Mucosa of stomach (tissue), 1 donor: ENCODE measurements around the gene KIF21B.
A peak's percentile ranks its signal among the peaks of the same experiment; 100 is the strongest.

Source experiments
- H3K27me3 ChIP-seq: one replicate; pipeline ENCODE4 v1.7.0; 2013; ENCODE audit warnings: mild to moderate bottlenecking, low read length; ENCODE audit not compliant: control insufficient read depth, insufficient read depth
- H3K36me3 ChIP-seq: one replicate; pipeline ENCODE4 v1.7.0; 2013; ENCODE audit warnings: low read length; ENCODE audit not compliant: control insufficient read depth, insufficient read depth
- H3K4me1 ChIP-seq: one replicate; pipeline ENCODE4 v1.7.0; 2013; ENCODE audit warnings: mild to moderate bottlenecking, low read length; ENCODE audit not compliant: control insufficient read depth, insufficient read depth
- H3K4me3 ChIP-seq: one replicate; pipeline ENCODE4 v1.7.0; 2013; ENCODE audit warnings: low read length
- H3K9ac ChIP-seq: one replicate; pipeline ENCODE4 v1.7.0; 2013; ENCODE audit warnings: mild to moderate bottlenecking, low read length, moderate library complexity
- H3K9me3 ChIP-seq: one replicate; pipeline ENCODE4 v1.7.0; 2013; ENCODE audit warnings: mild to moderate bottlenecking, low read length, moderate library complexity; ENCODE audit not compliant: control insufficient read depth
- donor health status: Pancreatic carcinoma.

KIF21B gene, protein sequence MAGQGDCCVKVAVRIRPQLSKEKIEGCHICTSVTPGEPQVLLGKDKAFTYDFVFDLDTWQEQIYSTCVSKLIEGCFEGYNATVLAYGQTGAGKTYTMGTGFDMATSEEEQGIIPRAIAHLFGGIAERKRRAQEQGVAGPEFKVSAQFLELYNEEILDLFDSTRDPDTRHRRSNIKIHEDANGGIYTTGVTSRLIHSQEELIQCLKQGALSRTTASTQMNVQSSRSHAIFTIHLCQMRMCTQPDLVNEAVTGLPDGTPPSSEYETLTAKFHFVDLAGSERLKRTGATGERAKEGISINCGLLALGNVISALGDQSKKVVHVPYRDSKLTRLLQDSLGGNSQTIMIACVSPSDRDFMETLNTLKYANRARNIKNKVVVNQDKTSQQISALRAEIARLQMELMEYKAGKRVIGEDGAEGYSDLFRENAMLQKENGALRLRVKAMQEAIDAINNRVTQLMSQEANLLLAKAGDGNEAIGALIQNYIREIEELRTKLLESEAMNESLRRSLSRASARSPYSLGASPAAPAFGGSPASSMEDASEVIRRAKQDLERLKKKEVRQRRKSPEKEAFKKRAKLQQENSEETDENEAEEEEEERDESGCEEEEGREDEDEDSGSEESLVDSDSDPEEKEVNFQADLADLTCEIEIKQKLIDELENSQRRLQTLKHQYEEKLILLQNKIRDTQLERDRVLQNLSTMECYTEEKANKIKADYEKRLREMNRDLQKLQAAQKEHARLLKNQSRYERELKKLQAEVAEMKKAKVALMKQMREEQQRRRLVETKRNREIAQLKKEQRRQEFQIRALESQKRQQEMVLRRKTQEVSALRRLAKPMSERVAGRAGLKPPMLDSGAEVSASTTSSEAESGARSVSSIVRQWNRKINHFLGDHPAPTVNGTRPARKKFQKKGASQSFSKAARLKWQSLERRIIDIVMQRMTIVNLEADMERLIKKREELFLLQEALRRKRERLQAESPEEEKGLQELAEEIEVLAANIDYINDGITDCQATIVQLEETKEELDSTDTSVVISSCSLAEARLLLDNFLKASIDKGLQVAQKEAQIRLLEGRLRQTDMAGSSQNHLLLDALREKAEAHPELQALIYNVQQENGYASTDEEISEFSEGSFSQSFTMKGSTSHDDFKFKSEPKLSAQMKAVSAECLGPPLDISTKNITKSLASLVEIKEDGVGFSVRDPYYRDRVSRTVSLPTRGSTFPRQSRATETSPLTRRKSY (N-terminal part only)

DNA sequence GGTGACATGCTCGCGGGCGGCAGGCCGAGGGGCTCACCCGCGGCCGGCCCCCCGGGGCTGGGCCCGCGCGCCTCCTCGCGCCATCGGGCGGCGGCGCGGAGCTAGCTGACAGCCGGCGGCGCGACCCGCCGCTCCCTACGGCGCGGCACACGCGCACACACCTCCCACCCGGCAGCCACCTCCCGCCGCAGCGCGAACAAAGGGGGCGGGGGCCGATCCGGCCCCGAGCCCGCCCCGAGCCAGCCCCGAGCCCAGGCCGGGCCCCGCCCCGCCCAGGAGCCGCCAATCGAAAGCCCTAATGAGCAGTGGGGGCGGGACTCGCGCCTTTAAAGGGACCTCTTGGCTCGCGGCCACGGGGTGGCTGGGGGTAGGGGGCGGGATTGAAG is at the start of gene KIF21B:
KIF21B (minus strand) TSS at position 198 of the 386 bp plus-strand sequence. CDS start 331 bp downstream, outside the sequence.
- H3K27me3 ChIP-seq: peaks cover 10% of the 10 kb centered on the region
- H3K9me3 ChIP-seq: no peaks in the 10 kb centered on the region
- peak within 1 kb of the TSS; percentile 55 for H3K9ac ChIP-seq
- no peaks in the 10 kb centered on the region for H3K36me3 ChIP-seq
- H3K4me1 ChIP-seq: peaks cover 48% of the 10 kb centered on the region
- H3K4me3 ChIP-seq: peak within 1 kb of the TSS; percentile 38

DNA sequence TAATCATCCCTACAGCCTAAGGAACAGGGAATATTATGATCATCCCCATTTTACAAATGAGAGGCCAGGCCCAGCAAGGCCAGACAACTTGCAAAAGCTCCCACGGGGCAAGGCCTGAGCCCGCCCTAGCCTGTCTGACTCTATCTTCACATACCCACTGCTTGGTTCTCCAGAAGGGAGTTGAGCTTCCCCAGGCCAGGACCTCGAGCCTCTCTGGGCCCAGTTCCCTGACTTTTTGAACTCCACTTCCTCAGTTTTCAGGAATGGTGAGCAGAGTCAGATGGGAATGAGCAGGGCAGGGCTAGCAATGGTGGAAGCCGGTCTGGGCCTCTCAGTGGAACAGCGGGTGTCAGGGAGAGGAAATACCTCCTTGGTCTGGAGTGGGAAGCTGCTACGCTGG is 49.4 kb upstream of the KIF21B start:
- no peak overlapping the region for H3K9ac ChIP-seq
- H3K36me3 ChIP-seq: no peaks in the 10 kb centered on the region
- H3K4me1 ChIP-seq: no peaks in the 10 kb centered on the region
- no peaks in the 10 kb centered on the region for H3K9me3 ChIP-seq
- H3K27me3 ChIP-seq: peaks cover 5% of the 10 kb centered on the region
- H3K4me3 ChIP-seq: no peak overlapping the region

DNA sequence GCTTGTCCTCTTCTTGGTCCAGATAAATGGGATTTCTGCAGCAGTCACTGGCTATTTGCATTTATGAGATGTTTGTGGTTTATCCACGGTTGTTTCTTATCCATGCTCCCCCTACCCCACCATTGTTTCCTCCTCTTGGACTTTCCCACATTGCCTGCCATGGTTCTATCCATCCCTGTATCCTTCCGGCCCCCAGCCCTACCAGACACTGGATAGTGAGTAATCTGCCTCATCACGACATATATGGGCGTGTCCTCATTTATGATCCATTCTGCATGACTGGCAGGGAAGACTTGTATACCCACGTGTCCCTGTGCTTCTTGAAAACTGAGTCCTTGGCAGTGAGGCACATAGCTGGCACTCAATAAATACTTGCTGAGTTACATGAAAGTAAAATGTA is 48.6 kb upstream of the KIF21B start:
- Histone ChIP-seq H3K4me3 (no peak overlapping the region), H3K9ac (no peak overlapping the region), H3K9me3 (no peaks in the 10 kb centered on the region), H3K4me1 (no peaks in the 10 kb centered on the region), H3K36me3 (no peaks in the 10 kb centered on the region), H3K27me3 (peaks cover 6% of the 10 kb centered on the region)

DNA sequence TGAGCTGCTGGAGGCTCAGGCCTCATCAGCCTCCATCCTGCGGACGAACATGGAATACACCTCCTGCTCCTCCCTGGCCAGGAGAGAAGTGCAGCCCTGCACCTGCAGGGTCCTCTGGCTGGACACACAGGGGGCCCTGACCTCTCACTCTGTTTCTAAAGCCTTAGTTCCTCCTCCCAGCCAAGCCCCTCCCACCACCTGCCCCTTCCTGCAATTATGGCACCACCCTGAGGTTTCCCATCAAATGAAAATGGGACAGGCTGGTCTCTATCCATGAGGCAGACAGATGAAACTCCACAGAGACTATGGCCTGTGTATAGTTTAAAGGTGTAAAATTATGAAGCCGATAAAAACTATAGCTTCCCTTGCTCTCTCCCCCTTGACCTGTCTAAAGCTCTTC is 46.1 kb upstream of the KIF21B start:
- H3K27me3 ChIP-seq: peaks cover 10% of the 10 kb centered on the region
- H3K9ac ChIP-seq: no peak overlapping the region
- H3K9me3 ChIP-seq: no peaks in the 10 kb centered on the region
- H3K36me3 ChIP-seq: no peaks in the 10 kb centered on the region
- no peaks in the 10 kb centered on the region for H3K4me1 ChIP-seq
- H3K4me3 ChIP-seq: no peak overlapping the region

DNA sequence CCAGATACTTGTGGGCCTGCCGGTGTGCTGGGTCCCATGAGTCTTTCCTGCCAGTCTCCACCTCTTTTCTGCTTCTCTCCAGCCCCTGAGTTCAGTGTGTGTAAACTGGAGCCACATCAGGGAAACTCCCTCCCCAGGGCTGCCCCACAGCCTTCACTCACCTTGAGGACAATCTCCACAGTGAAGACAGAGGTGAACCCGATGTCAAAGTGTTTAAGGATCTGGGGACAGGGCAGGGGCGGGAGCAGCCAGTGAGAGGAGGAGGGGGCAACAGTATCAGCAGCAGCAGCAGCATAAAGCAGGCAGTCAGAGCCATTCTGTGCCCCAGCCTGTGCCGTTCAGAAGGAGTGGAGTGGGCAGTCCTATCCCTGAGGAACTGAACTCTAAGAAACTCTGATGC is 45.5 kb upstream of the KIF21B start:
- H3K36me3 ChIP-seq: no peaks in the 10 kb centered on the region
- no peaks in the 10 kb centered on the region for H3K4me1 ChIP-seq
- no peaks in the 10 kb centered on the region for H3K9me3 ChIP-seq
- H3K27me3 ChIP-seq: peaks cover 16% of the 10 kb centered on the region
- H3K4me3 ChIP-seq: no peak overlapping the region
- no peak overlapping the region for H3K9ac ChIP-seq

DNA sequence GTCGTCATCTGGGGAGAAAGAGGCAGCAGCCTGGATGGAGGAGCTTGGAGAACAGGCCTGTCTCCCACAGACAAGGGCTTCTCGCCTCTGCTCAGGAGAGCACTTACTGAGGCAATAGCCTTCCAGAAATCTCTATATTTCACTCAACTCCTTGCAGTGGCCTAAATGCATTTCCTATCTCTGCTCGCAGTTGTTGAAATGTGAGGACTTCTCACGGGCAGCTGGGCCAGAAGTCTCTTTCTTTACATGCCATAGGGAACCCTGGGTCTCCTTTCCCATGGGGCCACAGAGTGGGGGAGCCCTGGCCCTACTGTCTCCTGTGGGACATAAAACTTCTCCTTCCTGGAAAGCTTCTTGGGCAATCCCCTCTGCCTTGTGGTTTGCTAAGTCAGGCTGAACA is 43.5 kb upstream of the KIF21B start:
- no peak overlapping the region for H3K9ac ChIP-seq
- peaks cover 22% of the 10 kb centered on the region for H3K27me3 ChIP-seq
- no peak overlapping the region for H3K4me3 ChIP-seq
- H3K4me1 ChIP-seq: no peaks in the 10 kb centered on the region
- H3K36me3 ChIP-seq: no peaks in the 10 kb centered on the region
- no peaks in the 10 kb centered on the region for H3K9me3 ChIP-seq

DNA sequence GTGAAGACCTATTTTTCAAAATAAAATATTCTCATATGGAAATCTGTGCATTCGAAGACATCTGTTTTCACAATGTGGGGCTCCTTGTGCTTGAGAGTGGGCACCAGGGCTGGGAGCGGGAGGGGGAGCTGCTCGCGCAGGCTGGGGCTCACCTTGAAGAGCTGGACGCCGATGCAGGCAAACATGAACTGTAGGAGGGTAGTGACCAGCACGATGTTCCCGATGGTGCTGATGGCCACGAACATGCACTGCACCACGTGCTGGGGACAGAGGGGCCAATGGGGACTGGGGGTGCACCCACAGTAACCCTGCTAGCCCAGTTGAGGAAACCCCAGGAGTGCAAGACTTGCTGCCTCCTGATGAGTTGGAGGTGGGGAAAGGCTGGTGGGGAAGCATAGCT is 42.2 kb upstream of the KIF21B start:
- no peaks in the 10 kb centered on the region for H3K9me3 ChIP-seq
- H3K27me3 ChIP-seq: peaks cover 22% of the 10 kb centered on the region
- H3K36me3 ChIP-seq: no peaks in the 10 kb centered on the region
- H3K4me3 ChIP-seq: no peak overlapping the region
- peaks cover 6% of the 10 kb centered on the region for H3K4me1 ChIP-seq
- no peak overlapping the region for H3K9ac ChIP-seq

DNA sequence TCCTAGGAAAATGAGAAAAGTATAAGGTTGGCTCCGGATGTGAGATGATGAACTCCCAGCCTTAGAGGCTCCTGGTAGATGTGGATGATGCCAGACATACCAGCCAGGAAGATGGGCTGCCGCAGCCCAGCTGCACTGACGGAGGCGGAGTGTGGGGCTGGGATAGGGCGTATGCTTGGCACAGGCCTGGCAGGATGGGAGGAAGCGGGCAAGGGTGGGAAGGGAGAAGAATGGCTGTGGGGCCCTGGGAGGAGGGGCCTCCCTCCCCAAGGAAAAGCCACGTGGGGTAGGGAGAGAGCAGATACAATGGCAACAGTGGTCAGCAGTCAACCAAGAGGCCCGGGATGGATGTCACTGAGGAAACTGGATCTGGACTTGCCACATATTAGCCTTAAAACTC is 41.3 kb upstream of the KIF21B start:
- Histone ChIP-seq H3K9ac (no peak overlapping the region), H3K9me3 (no peaks in the 10 kb centered on the region)

DNA sequence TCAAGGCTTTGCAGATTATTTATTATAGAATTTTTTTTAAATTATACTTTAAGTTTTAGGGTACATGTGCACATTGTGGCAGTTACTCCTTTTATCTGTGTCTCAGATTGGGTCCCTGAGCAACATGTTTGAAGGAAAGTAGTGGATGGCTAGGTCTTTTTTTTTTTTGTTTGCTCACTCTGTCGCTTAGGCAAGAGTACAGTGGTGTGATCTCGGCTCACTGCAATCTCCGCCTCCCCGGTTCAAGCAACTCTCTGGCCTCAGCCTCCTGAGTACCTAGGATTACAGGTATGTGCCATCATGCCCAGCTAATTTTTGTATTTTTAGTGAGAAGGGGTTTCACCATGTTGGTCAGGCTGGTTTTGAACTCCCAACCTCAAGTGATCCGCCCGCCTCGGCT is 39.6 kb upstream of the KIF21B start:
- no peak overlapping the region for H3K9ac ChIP-seq
- no peaks in the 10 kb centered on the region for H3K36me3 ChIP-seq
- no peaks in the 10 kb centered on the region for H3K9me3 ChIP-seq
- peaks cover 17% of the 10 kb centered on the region for H3K27me3 ChIP-seq
- peaks cover 14% of the 10 kb centered on the region for H3K4me1 ChIP-seq
- no peak overlapping the region for H3K4me3 ChIP-seq

More for the DNA sequence above, 41.3 kb upstream of the KIF21B start:
- H3K4me3 ChIP-seq: no peak overlapping the region
- no peaks in the 10 kb centered on the region for H3K36me3 ChIP-seq
- peaks cover 22% of the 10 kb centered on the region for H3K27me3 ChIP-seq
- H3K4me1 ChIP-seq: peaks cover 14% of the 10 kb centered on the region

DNA sequence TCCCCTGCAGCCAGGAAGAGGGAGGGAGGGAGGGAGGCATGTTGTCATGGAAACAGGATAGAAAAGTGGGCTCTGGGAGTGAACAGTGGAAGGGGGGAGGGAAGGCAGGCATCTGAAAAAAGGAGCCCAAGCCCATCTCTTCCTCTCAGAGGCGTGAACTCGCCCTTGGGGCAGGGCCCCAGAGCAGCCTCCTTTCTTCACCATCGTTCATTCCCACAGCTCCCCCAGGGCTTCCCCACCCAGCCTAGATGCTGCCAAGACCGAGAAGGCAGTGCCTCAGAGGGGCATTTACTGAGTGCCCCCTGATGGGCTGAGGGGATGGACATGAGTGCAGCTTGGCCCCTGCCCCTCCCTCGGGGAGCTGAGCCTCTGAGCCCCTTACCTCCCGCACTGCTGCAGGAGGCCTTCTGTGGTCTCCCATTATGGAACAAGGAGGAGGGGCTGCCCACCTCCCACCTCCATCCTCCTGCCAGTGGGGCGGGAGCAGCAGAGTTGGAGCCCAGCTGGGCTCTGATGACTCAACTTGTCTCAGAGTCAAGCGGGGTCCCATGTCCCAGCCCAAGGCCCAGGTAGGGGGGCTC is 39.1 kb upstream of the KIF21B start:
- Histone ChIP-seq H3K9ac (no peak overlapping the region), H3K4me3 (no peak overlapping the region), H3K9me3 (no peaks in the 10 kb centered on the region), H3K27me3 (peaks cover 17% of the 10 kb centered on the region), H3K36me3 (no peaks in the 10 kb centered on the region), H3K4me1 (peaks cover 14% of the 10 kb centered on the region)

DNA sequence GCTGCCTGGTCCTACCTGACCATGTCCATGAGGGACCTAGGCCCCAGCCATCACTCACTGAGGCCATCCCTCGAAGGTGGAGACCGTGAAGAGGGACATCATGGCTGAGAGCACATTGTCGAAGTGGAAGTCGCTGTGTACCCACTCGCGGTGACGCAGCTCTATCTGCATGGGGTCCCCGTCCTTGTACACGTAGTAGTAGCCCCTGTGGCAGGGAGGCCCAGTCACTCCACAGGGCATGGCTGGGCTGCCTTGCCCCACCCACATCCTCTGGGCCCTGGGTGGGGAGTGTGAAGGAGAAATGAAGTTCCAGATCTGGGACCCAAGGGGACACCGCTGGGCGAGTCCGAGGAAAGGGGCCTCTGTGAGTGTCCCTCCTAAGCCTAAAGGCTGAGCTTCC is 38.4 kb upstream of the KIF21B start:
- peaks cover 14% of the 10 kb centered on the region for H3K4me1 ChIP-seq
- no peaks in the 10 kb centered on the region for H3K9me3 ChIP-seq
- no peak overlapping the region for H3K4me3 ChIP-seq
- H3K36me3 ChIP-seq: no peaks in the 10 kb centered on the region
- H3K9ac ChIP-seq: no peak overlapping the region
- H3K27me3 ChIP-seq: peaks cover 14% of the 10 kb centered on the region
